ENCODE results near the gene SULF2. TPM values are rescaled to one million over a fixed set of nuclear protein-coding genes. Genes with fewer than 3 reads are reported as not detected.
"Not testable (repeated sequence)": the region's sequence is repeated elsewhere in the genome, so short reads cannot be mapped to it uniquely, and the experiment has no call there.

SULF2 gene
- 38.2 TPM for polyA plus RNA-seq (ENCODE audit: insufficient read length)

GRCh38 chr20:47785311-47785853 is at the start of gene SULF2:
Gene SULF2, minus strand, starts transcription at chr20:47785481. Its CDS starts 28,118 bp downstream, at chr20:47757363.
- DNase-seq: peak; percentile 49

GRCh38 chr20:47831675-47832074 is 46.4 kb upstream of the SULF2 start:
- not testable (repeated sequence) for DNase-seq

- not testable (repeated sequence) for DNase-seq
Measured at GRCh38 chr20:47826716-47827115, 41.4 kb upstream of the SULF2 start.

- not testable (repeated sequence) for DNase-seq
Measured at GRCh38 chr20:47826006-47826405, 40.7 kb upstream of the SULF2 start.

- no peak for DNase-seq
Measured at GRCh38 chr20:47825011-47825762, 39.9 kb upstream of the SULF2 start.

- not testable (repeated sequence) for DNase-seq
Measured at GRCh38 chr20:47823941-47824340, 38.7 kb upstream of the SULF2 start.

- no peak for DNase-seq
Measured at GRCh38 chr20:47821481-47822100, 36.3 kb upstream of the SULF2 start.

GRCh38 chr20:47818996-47819609 is 33.8 kb upstream of the SULF2 start:
- DNase-seq: no peak

- no peak for DNase-seq
Measured at GRCh38 chr20:47818466-47818865, 33.2 kb upstream of the SULF2 start.

GRCh38 chr20:47818016-47818415 is 32.7 kb upstream of the SULF2 start:
- DNase-seq: no peak

- DNase-seq: no peak
Measured at GRCh38 chr20:47817573-47817972, 32.3 kb upstream of the SULF2 start.

- DNase-seq: no peak
Measured at GRCh38 chr20:47816487-47817451, 31.5 kb upstream of the SULF2 start.

- no peak for DNase-seq
Measured at GRCh38 chr20:47815866-47816265, 30.6 kb upstream of the SULF2 start.

GRCh38 chr20:47815416-47815806 is 30.1 kb upstream of the SULF2 start:
- DNase-seq: no peak

GRCh38 chr20:47814632-47815415 is 29.5 kb upstream of the SULF2 start:
- DNase-seq: no peak

- DNase-seq: no peak
Measured at GRCh38 chr20:47810721-47811347, 25.6 kb upstream of the SULF2 start.

- no peak for DNase-seq
Measured at GRCh38 chr20:47810116-47810677, 24.9 kb upstream of the SULF2 start.

GRCh38 chr20:47809161-47809960 is 24.1 kb upstream of the SULF2 start:
- no peak for DNase-seq

- DNase-seq: no peak
Measured at GRCh38 chr20:47805951-47806350, 20.7 kb upstream of the SULF2 start.

GRCh38 chr20:47804972-47805371 is 19.7 kb upstream of the SULF2 start:
- not testable (repeated sequence) for DNase-seq

Data from hindlimb muscle (tissue), 1 donor.